Skin epidermis (tissue), 12 donors: ENCODE results near the gene BCAS3.
"Not testable (repeated sequence)": the region's sequence is repeated elsewhere in the genome, so short reads cannot be mapped to it uniquely, and the experiment has no call there.

ENCODE experiments used
- H3K27ac ChIP-seq, 21 experiments: fragments of 200-600 bp; sonication (generic) in 11 of 21; one replicate each; pipeline ENCODE4 v1.5.0; 2020; ENCODE audit warnings: mild to moderate bottlenecking in 3 of 21, inconsistent platforms in 2 of 21, moderate library complexity in 2 of 21
- H3K4me3 ChIP-seq, 7 experiments: fragments of 200-600 bp; sonication (generic) in 2 of 7; one replicate each; pipeline ENCODE4 v1.5.0; 2020; ENCODE audit warnings: inconsistent platforms in 2 of 7, mild to moderate bottlenecking in 2 of 7, moderate library complexity in 1 of 7

BCAS3 gene

GRCh38 chr17:61221181-61221580 is 543.5 kb downstream of the BCAS3 start:
- Histone ChIP-seq H3K4me3 (no peak overlapping the region), H3K27ac (no peak overlapping the region)

- Histone ChIP-seq H3K4me3 (no peak overlapping the region), H3K27ac (peak overlapping the region in 1 of 21 experiments; percentile 77)
Measured at GRCh38 chr17:61221597-61222471, 544.2 kb downstream of the BCAS3 start.

- no peak overlapping the region for H3K4me3 ChIP-seq
- H3K27ac ChIP-seq: no peak overlapping the region
Measured at GRCh38 chr17:61223725-61224124, 546.1 kb downstream of the BCAS3 start.

- Histone ChIP-seq H3K27ac (no peak overlapping the region), H3K4me3 (no peak overlapping the region)
Measured at GRCh38 chr17:61225178-61225882, 547.7 kb downstream of the BCAS3 start.

- no peak overlapping the region for H3K27ac ChIP-seq
- no peak overlapping the region for H3K4me3 ChIP-seq
Measured at GRCh38 chr17:61227866-61228265, 550.2 kb downstream of the BCAS3 start.

GRCh38 chr17:61230461-61230860 is 552.8 kb downstream of the BCAS3 start:
- Histone ChIP-seq H3K4me3 (no peak overlapping the region), H3K27ac (no peak overlapping the region)

- Histone ChIP-seq H3K27ac (no peak overlapping the region), H3K4me3 (no peak overlapping the region)
Measured at GRCh38 chr17:61230972-61231820, 553.5 kb downstream of the BCAS3 start.

- H3K4me3 ChIP-seq: no peak overlapping the region
- no peak overlapping the region for H3K27ac ChIP-seq
Measured at GRCh38 chr17:61232871-61233270, 555.2 kb downstream of the BCAS3 start.

GRCh38 chr17:61233991-61234750 is 556.5 kb downstream of the BCAS3 start:
- Histone ChIP-seq H3K27ac (no peak overlapping the region), H3K4me3 (no peak overlapping the region)

- H3K27ac ChIP-seq: no peak overlapping the region
- no peak overlapping the region for H3K4me3 ChIP-seq
Measured at GRCh38 chr17:61235001-61235826, 557.6 kb downstream of the BCAS3 start.

GRCh38 chr17:61235827-61236197 is 558.2 kb downstream of the BCAS3 start:
- Histone ChIP-seq H3K4me3 (no peak overlapping the region), H3K27ac (no peak overlapping the region)

- no peak overlapping the region for H3K4me3 ChIP-seq
- no peak overlapping the region for H3K27ac ChIP-seq
Measured at GRCh38 chr17:61237275-61237674, 559.6 kb downstream of the BCAS3 start.

- Histone ChIP-seq H3K4me3 (no peak overlapping the region), H3K27ac (peak overlapping the region in 1 of 21 experiments; percentile 30)
Measured at GRCh38 chr17:61238455-61238933, 560.8 kb downstream of the BCAS3 start.

GRCh38 chr17:61239327-61239726 is 561.7 kb downstream of the BCAS3 start:
- H3K4me3 ChIP-seq: no peak overlapping the region
- no peak overlapping the region for H3K27ac ChIP-seq

GRCh38 chr17:61239953-61240352 is 562.3 kb downstream of the BCAS3 start:
- no peak overlapping the region for H3K4me3 ChIP-seq
- no peak overlapping the region for H3K27ac ChIP-seq

GRCh38 chr17:61240851-61241468 is 563.3 kb downstream of the BCAS3 start:
- H3K4me3 ChIP-seq: no peak overlapping the region
- peak overlapping the region in 2 of 21 experiments; percentile 8 to 15 for H3K27ac ChIP-seq

- not testable (repeated sequence) for H3K27ac ChIP-seq, H3K4me3 ChIP-seq
Measured at GRCh38 chr17:61244988-61245387, 567.3 kb downstream of the BCAS3 start.

GRCh38 chr17:61245706-61246135 is 568.1 kb downstream of the BCAS3 start:
- Histone ChIP-seq H3K27ac (no peak overlapping the region), H3K4me3 (no peak overlapping the region)
